Type B pancreatic cell (in vitro differentiated cells): Measurements from ENCODE around the gene LNX1. TPM values are rescaled to one million over a fixed set of nuclear protein-coding genes. Genes with fewer than 3 reads are reported as not detected.

Experiments used
- DNase-seq: peaks from one replicate; pipeline ENCODE4 v3.0.0; 2021; ENCODE audit warnings: mixed read lengths; ENCODE audit not compliant: unreplicated experiment; ENCODE audit errors: extremely low spot score
- H3K27ac Mint-ChIP-seq: 2 replicates; pipeline ENCODE4 v1.8.0; 2021; ENCODE audit warnings: mild to moderate bottlenecking, mixed read lengths
- H3K27me3 Mint-ChIP-seq: 2 replicates; pipeline ENCODE4 v1.8.0; 2021; ENCODE audit warnings: mixed read lengths
- H3K36me3 Mint-ChIP-seq: 2 replicates; pipeline ENCODE4 v1.8.0; 2021; ENCODE audit warnings: mixed read lengths
- H3K4me1 Mint-ChIP-seq: one replicate; pipeline ENCODE4 v1.8.0; 2021; ENCODE audit warnings: mixed read lengths; ENCODE audit not compliant: unreplicated experiment
- H3K4me3 Mint-ChIP-seq: 2 replicates; pipeline ENCODE4 v1.8.0; 2021; ENCODE audit warnings: mild to moderate bottlenecking, mixed read lengths
- H3K9me3 Mint-ChIP-seq: 2 replicates; pipeline ENCODE4 v1.8.0; 2021; ENCODE audit warnings: mixed read lengths
- total RNA-seq: library from RNA; stranded (reverse); gene quantifications from 2 replicates; pipeline ENCODE4 v1.2.1, GENCODE V29; 2021; ENCODE audit warnings: low replicate concordance
- TF ChIP-seq, protein P1 (sequence below): fragments of 200-600 bp; sonication (generic); conservative IDR thresholded peaks from 2 replicates; pipeline ENCODE4 v1.5.0; 2021; ENCODE audit warnings: antibody characterized with exemption, mild to moderate bottlenecking

LNX1 gene
- total RNA-seq, 1 donor from 2014 or later, result 5.3 TPM

DNA sequence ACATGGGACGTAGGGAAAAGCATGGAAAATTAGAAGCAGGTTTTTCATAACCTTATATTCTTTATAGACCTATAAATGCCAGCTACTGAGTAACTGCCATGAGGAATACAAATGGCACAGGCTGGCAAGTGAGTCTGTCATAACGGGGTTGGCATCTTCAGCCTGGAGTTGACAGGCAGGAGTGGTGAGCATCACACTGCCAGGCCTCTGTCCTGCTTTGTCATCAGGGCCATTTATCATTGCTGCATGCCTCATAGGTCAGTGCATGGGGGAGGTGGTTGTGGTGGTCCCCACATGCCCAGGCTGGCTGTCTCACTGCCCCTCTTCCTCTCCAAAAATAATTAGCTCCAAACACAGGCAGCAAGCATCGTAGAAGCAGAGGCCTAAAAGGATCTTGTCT is 72.5 kb downstream of the LNX1 start:
- Mint-ChIP-seq H3K4me1 (peaks cover 42% of the 10 kb centered on the region), H3K36me3 (peaks cover 5% of the 10 kb centered on the region), H3K9me3 (peaks cover 5% of the 10 kb centered on the region), H3K27me3 (peaks cover 5% of the 10 kb centered on the region), H3K4me3 (no peak overlapping the region), H3K27ac (no peak overlapping the region)
- TF ChIP-seq, protein P1, sequence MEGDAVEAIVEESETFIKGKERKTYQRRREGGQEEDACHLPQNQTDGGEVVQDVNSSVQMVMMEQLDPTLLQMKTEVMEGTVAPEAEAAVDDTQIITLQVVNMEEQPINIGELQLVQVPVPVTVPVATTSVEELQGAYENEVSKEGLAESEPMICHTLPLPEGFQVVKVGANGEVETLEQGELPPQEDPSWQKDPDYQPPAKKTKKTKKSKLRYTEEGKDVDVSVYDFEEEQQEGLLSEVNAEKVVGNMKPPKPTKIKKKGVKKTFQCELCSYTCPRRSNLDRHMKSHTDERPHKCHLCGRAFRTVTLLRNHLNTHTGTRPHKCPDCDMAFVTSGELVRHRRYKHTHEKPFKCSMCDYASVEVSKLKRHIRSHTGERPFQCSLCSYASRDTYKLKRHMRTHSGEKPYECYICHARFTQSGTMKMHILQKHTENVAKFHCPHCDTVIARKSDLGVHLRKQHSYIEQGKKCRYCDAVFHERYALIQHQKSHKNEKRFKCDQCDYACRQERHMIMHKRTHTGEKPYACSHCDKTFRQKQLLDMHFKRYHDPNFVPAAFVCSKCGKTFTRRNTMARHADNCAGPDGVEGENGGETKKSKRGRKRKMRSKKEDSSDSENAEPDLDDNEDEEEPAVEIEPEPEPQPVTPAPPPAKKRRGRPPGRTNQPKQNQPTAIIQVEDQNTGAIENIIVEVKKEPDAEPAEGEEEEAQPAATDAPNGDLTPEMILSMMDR, result no peak
- no peak for DNase-seq

DNA sequence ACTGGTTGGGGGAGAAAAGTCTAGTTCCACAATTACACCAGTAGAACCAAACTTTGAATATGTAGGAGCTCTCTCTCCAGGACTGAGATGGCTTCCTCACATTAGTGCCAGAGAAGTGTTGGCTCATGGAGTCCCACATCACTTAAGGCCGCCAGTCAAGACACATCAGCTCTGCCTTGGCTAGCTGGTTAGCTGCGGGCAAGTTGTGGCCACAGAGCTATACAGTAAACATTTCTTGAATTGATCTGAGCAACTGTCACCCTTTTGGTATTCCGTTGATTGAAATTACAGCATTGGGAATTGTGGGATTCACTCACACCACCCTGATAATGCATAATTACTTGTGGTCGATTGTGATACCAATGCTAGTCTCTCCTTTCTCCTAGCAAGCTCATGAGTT is 76.2 kb downstream of the LNX1 start:
- no peaks in the 10 kb centered on the region for H3K27me3 Mint-ChIP-seq
- no peak overlapping the region for H3K4me3 Mint-ChIP-seq
- H3K36me3 Mint-ChIP-seq, result no peaks in the 10 kb centered on the region
- DNase-seq, result no peak
- H3K9me3 Mint-ChIP-seq, result no peaks in the 10 kb centered on the region
- no peak overlapping the region for H3K27ac Mint-ChIP-seq
- H3K4me1 Mint-ChIP-seq, result peaks cover 28% of the 10 kb centered on the region
- TF ChIP-seq, protein P1, result no peak

GRCh38 chr4:53514509-53514908 is 76.8 kb downstream of the LNX1 start:
- Mint-ChIP-seq H3K4me1 (peaks cover 22% of the 10 kb centered on the region), H3K4me3 (no peak overlapping the region), H3K27me3 (no peaks in the 10 kb centered on the region), H3K27ac (no peak overlapping the region), H3K9me3 (no peaks in the 10 kb centered on the region), H3K36me3 (no peaks in the 10 kb centered on the region)
- no peak for DNase-seq
- TF ChIP-seq, protein P1, result no peak

GRCh38 chr4:53512608-53513007 is 78.7 kb downstream of the LNX1 start:
- Mint-ChIP-seq H3K27me3 (no peaks in the 10 kb centered on the region), H3K36me3 (no peaks in the 10 kb centered on the region), H3K4me3 (no peak overlapping the region), H3K9me3 (no peaks in the 10 kb centered on the region), H3K4me1 (peaks cover 15% of the 10 kb centered on the region), H3K27ac (no peak overlapping the region)
- DNase-seq, result no peak
- TF ChIP-seq, protein P1, result no peak

- TF ChIP-seq, protein P1, result no peak
- DNase-seq, result no peak
- no peaks in the 10 kb centered on the region for H3K36me3 Mint-ChIP-seq
- H3K4me3 Mint-ChIP-seq, result no peak overlapping the region
- H3K27ac Mint-ChIP-seq, result no peak overlapping the region
- peaks cover 8% of the 10 kb centered on the region for H3K4me1 Mint-ChIP-seq
- H3K9me3 Mint-ChIP-seq, result no peaks in the 10 kb centered on the region
- no peaks in the 10 kb centered on the region for H3K27me3 Mint-ChIP-seq
Observed at GRCh38 chr4:53511014-53511413, 80.3 kb downstream of the LNX1 start.

- Mint-ChIP-seq H3K27me3 (no peaks in the 10 kb centered on the region), H3K36me3 (no peaks in the 10 kb centered on the region), H3K4me3 (no peak overlapping the region), H3K27ac (no peak overlapping the region), H3K4me1 (peaks cover 8% of the 10 kb centered on the region), H3K9me3 (no peaks in the 10 kb centered on the region)
- DNase-seq, result no peak
- TF ChIP-seq, protein P1, result no peak
Observed at GRCh38 chr4:53510321-53510720, 81.0 kb downstream of the LNX1 start.
